OCI-LY1 (cell line): Measurements from ENCODE around the gene RNMT.

ENCODE experiments used
- H2AFZ ChIP-seq: fragments of 200-600 bp; sonication (generic), shearing (Covaris generic); 2 replicates; pipeline ENCODE4 v1.6.0; 2014; ENCODE audit warnings: antibody characterized with exemption, mild to moderate bottlenecking, low read length
- H3F3A ChIP-seq: fragments of 200-600 bp; sonication (generic), shearing (Covaris generic); 2 replicates; pipeline ENCODE4 v1.6.0; 2014; ENCODE audit warnings: mild to moderate bottlenecking, antibody characterized with exemption, low read length, moderate library complexity; ENCODE audit not compliant: insufficient read depth
- H3K27ac ChIP-seq: fragments of 200-600 bp; sonication (generic); 2 replicates; pipeline ENCODE4 v1.5.1; 2014; ENCODE audit warnings: low read length, mixed run types, mild to moderate bottlenecking, low read depth; ENCODE audit not compliant: poor library complexity, severe bottlenecking
- H3K27me3 ChIP-seq: fragments of 200-600 bp; sonication (generic); 2 replicates; pipeline ENCODE4 v1.6.0; 2014; ENCODE audit warnings: antibody characterized with exemption, mild to moderate bottlenecking, low read length, moderate library complexity; ENCODE audit not compliant: insufficient read depth
- H3K36me3 ChIP-seq: fragments of 200-600 bp; sonication (generic); 2 replicates; pipeline ENCODE4 v1.6.1; 2014; ENCODE audit warnings: mild to moderate bottlenecking, antibody characterized with exemption, low read length, moderate library complexity, mixed read lengths; ENCODE audit not compliant: insufficient read depth
- H3K4me1 ChIP-seq: fragments of 200-600 bp; sonication (generic); 2 replicates; pipeline ENCODE4 v1.5.1; 2014; ENCODE audit warnings: mild to moderate bottlenecking, low read length, moderate library complexity; ENCODE audit not compliant: insufficient read depth, severe bottlenecking
- H3K4me2 ChIP-seq: fragments of 200-600 bp; sonication (generic), shearing (Covaris generic); 2 replicates; pipeline ENCODE4 v1.6.1; 2014; ENCODE audit warnings: low read length
- H3K4me3 ChIP-seq: fragments of 200-600 bp; sonication (generic); 2 replicates; pipeline ENCODE4 v1.5.1; 2014; ENCODE audit warnings: low read length, low read depth, mild to moderate bottlenecking, mixed read lengths; ENCODE audit not compliant: poor library complexity, severe bottlenecking
- H3K79me2 ChIP-seq: fragments of 200-600 bp; shearing (Covaris generic); 2 replicates; pipeline ENCODE4 v1.6.1; 2016; ENCODE audit warnings: mixed run types, low read length, mixed read lengths; ENCODE audit not compliant: insufficient read depth
- H3K9ac ChIP-seq: fragments of 200-600 bp; sonication (generic), shearing (Covaris generic); 2 replicates; pipeline ENCODE4 v1.6.1; 2014; ENCODE audit warnings: mild to moderate bottlenecking, low read length, mixed read lengths
- H3K9me2 ChIP-seq: fragments of 200-600 bp; sonication (generic), shearing (Covaris generic); 2 replicates; pipeline ENCODE4 v1.6.1; 2014; ENCODE audit warnings: low read depth, mild to moderate bottlenecking, low read length, mixed read lengths
- H3K9me3 ChIP-seq: fragments of 200-600 bp; shearing (Covaris generic); 2 replicates; pipeline ENCODE4 v1.6.1; 2014; ENCODE audit warnings: low read length, mixed read lengths
- H4K20me1 ChIP-seq: fragments of 200-600 bp; sonication (generic), shearing (Covaris generic); 2 replicates; pipeline ENCODE4 v1.6.0; 2016; ENCODE audit warnings: mild to moderate bottlenecking, low read length; ENCODE audit not compliant: insufficient read depth
- CTCF ChIP-seq: fragments of 200-600 bp; sonication (generic), shearing (Covaris generic); IDR thresholded peaks from 2 replicates; pipeline ENCODE4 v1.5.1; 2017; ENCODE audit warnings: mild to moderate bottlenecking, antibody characterized with exemption, low read length, moderate library complexity, mixed read lengths
- EZH2 ChIP-seq: fragments of 200-600 bp; sonication (generic), shearing (Covaris generic); IDR thresholded peaks from 2 replicates; pipeline ENCODE4 v1.8.0; 2017; ENCODE audit warnings: borderline replicate concordance, mixed run types, mild to moderate bottlenecking, antibody characterized with exemption, low read length, moderate library complexity, mixed read lengths

The RNMT gene

GRCh38 chr18:13796515-13796914 lies 70.0 kb downstream of the RNMT start:
- TF ChIP-seq EZH2: no peak
- TF ChIP-seq CTCF: no peak
- H3K4me1 ChIP-seq: no peaks in the 10 kb centered on the region
- peaks cover 6% of the 10 kb centered on the region; the same call in 1 of the 2 replicates for H3K27me3 ChIP-seq
- no peaks in the 10 kb centered on the region for H4K20me1 ChIP-seq
- no peak overlapping the region for H3K27ac ChIP-seq
- no peaks in the 10 kb centered on the region for H3K9me2 ChIP-seq
- no peak overlapping the region for H3K9ac ChIP-seq
- H3K79me2 ChIP-seq: no peaks in the 10 kb centered on the region
- no peaks in the 10 kb centered on the region for H3K36me3 ChIP-seq
- no peak overlapping the region for H3K4me2 ChIP-seq
- H3K4me3 ChIP-seq: no peak overlapping the region
- H2AFZ ChIP-seq: no peak overlapping the region
- no peaks in the 10 kb centered on the region for H3F3A ChIP-seq
- no peaks in the 10 kb centered on the region for H3K9me3 ChIP-seq

GRCh38 chr18:13797157-13797611 lies 70.7 kb downstream of the RNMT start:
- H4K20me1 ChIP-seq: no peaks in the 10 kb centered on the region
- no peaks in the 10 kb centered on the region for H3K36me3 ChIP-seq
- H3K4me1 ChIP-seq: no peaks in the 10 kb centered on the region
- H3K4me3 ChIP-seq: no peak overlapping the region
- TF ChIP-seq CTCF (no peak), EZH2 (no peak)
- no peak overlapping the region for H3K4me2 ChIP-seq
- H3K9me2 ChIP-seq: no peaks in the 10 kb centered on the region
- no peaks in the 10 kb centered on the region for H3F3A ChIP-seq
- H3K27me3 ChIP-seq: peaks cover 6% of the 10 kb centered on the region
- no peaks in the 10 kb centered on the region for H3K9me3 ChIP-seq
- no peak overlapping the region for H3K9ac ChIP-seq
- no peak overlapping the region for H3K27ac ChIP-seq
- no peaks in the 10 kb centered on the region for H3K79me2 ChIP-seq
- H2AFZ ChIP-seq: no peak overlapping the region

- H3K9me3 ChIP-seq: no peaks in the 10 kb centered on the region
- no peak for TF ChIP-seq CTCF
- no peak for TF ChIP-seq EZH2
- H3K9me2 ChIP-seq: no peaks in the 10 kb centered on the region
- no peaks in the 10 kb centered on the region for H3K79me2 ChIP-seq
- H3K36me3 ChIP-seq: no peaks in the 10 kb centered on the region
- no peaks in the 10 kb centered on the region for H3F3A ChIP-seq
- no peak overlapping the region for H3K4me2 ChIP-seq
- no peaks in the 10 kb centered on the region for H3K4me1 ChIP-seq
- H2AFZ ChIP-seq: no peak overlapping the region
- H3K4me3 ChIP-seq: no peak overlapping the region
- peaks cover 12% of the 10 kb centered on the region for H3K27me3 ChIP-seq
- no peak overlapping the region for H3K27ac ChIP-seq
- no peak overlapping the region for H3K9ac ChIP-seq
- no peaks in the 10 kb centered on the region for H4K20me1 ChIP-seq
Observed at GRCh38 chr18:13799396-13799795, 72.9 kb downstream of the RNMT start.
